GM19324 (cell line): ENCODE measurements around the gene LYRM4.
"Not testable (repeated sequence)": the region's sequence is repeated elsewhere in the genome, so short reads cannot be mapped to it uniquely, and the experiment has no call there.

ENCODE experiments used
- ATAC-seq: cut with Tn5 transposase; IDR thresholded peaks from one replicate; pipeline ENCODE4 v1.9.1; 2021; ENCODE audit warnings: mild to moderate bottlenecking, moderate library complexity; ENCODE audit not compliant: unreplicated experiment, low FRiP score

Gene LYRM4

GRCh38 chr6:5084781-5085647 is 175.7 kb downstream of the LYRM4 start, which contains the start of gene PPP1R3G:
Gene PPP1R3G, plus strand, starts transcription at chr6:5085341. Its CDS starts 145 bp downstream, at chr6:5085486.
- ATAC-seq: no peak

- no peak for ATAC-seq
Observed at GRCh38 chr6:5084360-5084780, 176.4 kb downstream of the LYRM4 start.

- ATAC-seq: no peak
Observed at GRCh38 chr6:5083813-5084359, 176.9 kb downstream of the LYRM4 start.

- ATAC-seq: no peak
Observed at GRCh38 chr6:5083307-5083583, 177.5 kb downstream of the LYRM4 start.

- no peak for ATAC-seq
Observed at GRCh38 chr6:5082487-5083306, 178.1 kb downstream of the LYRM4 start.

GRCh38 chr6:5081955-5082354 is 178.8 kb downstream of the LYRM4 start:
- no peak for ATAC-seq

- ATAC-seq: no peak
Observed at GRCh38 chr6:5081182-5081581, 179.6 kb downstream of the LYRM4 start.

GRCh38 chr6:5080574-5080973 is 180.2 kb downstream of the LYRM4 start:
- ATAC-seq: no peak

GRCh38 chr6:5079692-5080091 is 181.1 kb downstream of the LYRM4 start:
- no peak for ATAC-seq

GRCh38 chr6:5078121-5078669 is 182.6 kb downstream of the LYRM4 start:
- ATAC-seq: no peak

GRCh38 chr6:5076931-5077330 is 183.8 kb downstream of the LYRM4 start:
- ATAC-seq: no peak

GRCh38 chr6:5073992-5074391 is 186.8 kb downstream of the LYRM4 start:
- ATAC-seq: no peak

- no peak for ATAC-seq
Observed at GRCh38 chr6:5072440-5072839, 188.3 kb downstream of the LYRM4 start.

GRCh38 chr6:5071216-5071615 is 189.5 kb downstream of the LYRM4 start:
- ATAC-seq: no peak

GRCh38 chr6:5068153-5068751 is 192.5 kb downstream of the LYRM4 start:
- no peak for ATAC-seq

GRCh38 chr6:5067305-5067704 is 193.4 kb downstream of the LYRM4 start:
- no peak for ATAC-seq

GRCh38 chr6:5066456-5067093 is 194.2 kb downstream of the LYRM4 start:
- no peak for ATAC-seq

- ATAC-seq: no peak
Observed at GRCh38 chr6:5063617-5064016, 197.1 kb downstream of the LYRM4 start.

- ATAC-seq: no peak
Observed at GRCh38 chr6:5061152-5061551, 199.6 kb downstream of the LYRM4 start.

GRCh38 chr6:5060439-5060838 is 200.3 kb downstream of the LYRM4 start:
- ATAC-seq: not testable (repeated sequence)
